Measurements from ENCODE around the gene ZNF552.

DNA sequence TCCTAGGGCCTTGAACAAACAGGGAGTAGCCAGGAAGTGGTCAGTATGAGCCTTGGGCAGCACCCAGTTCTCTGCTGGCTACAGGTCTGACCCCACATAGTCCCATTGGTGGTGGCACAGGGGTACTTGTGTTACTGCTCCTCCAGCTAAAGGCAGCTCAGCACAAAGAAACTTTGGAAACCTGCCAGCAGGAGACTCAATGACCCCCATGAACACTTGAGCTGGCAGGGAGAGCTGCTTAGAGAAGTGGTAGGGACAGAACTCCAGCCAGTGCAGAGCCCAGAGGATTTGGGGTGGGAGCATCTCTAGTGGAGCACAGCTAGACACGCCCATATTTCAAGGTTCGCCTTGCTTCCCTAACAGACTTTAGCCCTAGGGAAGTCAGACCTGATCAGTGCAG, 55.6 kb downstream of the ZNF552 start:
- TF ChIP-seq, protein P1, sequence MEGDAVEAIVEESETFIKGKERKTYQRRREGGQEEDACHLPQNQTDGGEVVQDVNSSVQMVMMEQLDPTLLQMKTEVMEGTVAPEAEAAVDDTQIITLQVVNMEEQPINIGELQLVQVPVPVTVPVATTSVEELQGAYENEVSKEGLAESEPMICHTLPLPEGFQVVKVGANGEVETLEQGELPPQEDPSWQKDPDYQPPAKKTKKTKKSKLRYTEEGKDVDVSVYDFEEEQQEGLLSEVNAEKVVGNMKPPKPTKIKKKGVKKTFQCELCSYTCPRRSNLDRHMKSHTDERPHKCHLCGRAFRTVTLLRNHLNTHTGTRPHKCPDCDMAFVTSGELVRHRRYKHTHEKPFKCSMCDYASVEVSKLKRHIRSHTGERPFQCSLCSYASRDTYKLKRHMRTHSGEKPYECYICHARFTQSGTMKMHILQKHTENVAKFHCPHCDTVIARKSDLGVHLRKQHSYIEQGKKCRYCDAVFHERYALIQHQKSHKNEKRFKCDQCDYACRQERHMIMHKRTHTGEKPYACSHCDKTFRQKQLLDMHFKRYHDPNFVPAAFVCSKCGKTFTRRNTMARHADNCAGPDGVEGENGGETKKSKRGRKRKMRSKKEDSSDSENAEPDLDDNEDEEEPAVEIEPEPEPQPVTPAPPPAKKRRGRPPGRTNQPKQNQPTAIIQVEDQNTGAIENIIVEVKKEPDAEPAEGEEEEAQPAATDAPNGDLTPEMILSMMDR (IDR thresholded peaks at IDR 0.05): no peak
- TF ChIP-seq POLR2A (IDR thresholded peaks at IDR 0.05) (no peak), EP300 (IDR thresholded peaks at IDR 0.05) (no peak)

Data from suprapubic skin (tissue), 3 donors.